Stomach (tissue), 4 donors: ENCODE measurements around the gene IGLON5.

Experiments
- CTCF ChIP-seq, 7 experiments: fragments of 450-650 bp in 4 of 7; fragments of 200-600 bp in 3 of 7; sonication (generic) in 3 of 7; IDR thresholded peaks; one replicate each; pipeline ENCODE4 v1.5.1; 2016 to 2019; ENCODE audit warnings: antibody characterized with exemption in 7 of 7, control low read depth in 2 of 7, mild to moderate bottlenecking in 1 of 7
- POLR2A ChIP-seq, 4 donors: fragments of 450-650 bp; IDR thresholded peaks; one replicate each; pipeline ENCODE4 v1.6.1; 2016; ENCODE audit warnings: antibody characterized with exemption in 4 of 4, control low read depth in 2 of 4, mild to moderate bottlenecking in 1 of 4, moderate library complexity in 1 of 4

- TF ChIP-seq CTCF (IDR thresholded peaks at IDR 0.05): no peak
- no peak for TF ChIP-seq POLR2A (IDR thresholded peaks at IDR 0.05)
Observed at GRCh38 chr19:51370230-51370629, 58.8 kb downstream of the IGLON5 start.
